WI38 (cell line): ENCODE data around the gene MMP27.
A peak's percentile ranks its signal among the peaks of the same experiment; 100 is the strongest.
"Not testable (repeated sequence)": the region's sequence is repeated elsewhere in the genome, so short reads cannot be mapped to it uniquely, and the experiment has no call there.

Source experiments
- H3K4me3 ChIP-seq: 2 replicates; pipeline ENCODE4 v1.5.1; 2011; ENCODE audit warnings: low read depth, mild to moderate bottlenecking, control low read depth, low read length
- TF ChIP-seq, protein P1 (sequence below): IDR thresholded peaks from 2 replicates; pipeline ENCODE4 v1.5.1; 2012; ENCODE audit warnings: low read depth, mild to moderate bottlenecking, control low read depth, low read length

MMP27 gene

DNA sequence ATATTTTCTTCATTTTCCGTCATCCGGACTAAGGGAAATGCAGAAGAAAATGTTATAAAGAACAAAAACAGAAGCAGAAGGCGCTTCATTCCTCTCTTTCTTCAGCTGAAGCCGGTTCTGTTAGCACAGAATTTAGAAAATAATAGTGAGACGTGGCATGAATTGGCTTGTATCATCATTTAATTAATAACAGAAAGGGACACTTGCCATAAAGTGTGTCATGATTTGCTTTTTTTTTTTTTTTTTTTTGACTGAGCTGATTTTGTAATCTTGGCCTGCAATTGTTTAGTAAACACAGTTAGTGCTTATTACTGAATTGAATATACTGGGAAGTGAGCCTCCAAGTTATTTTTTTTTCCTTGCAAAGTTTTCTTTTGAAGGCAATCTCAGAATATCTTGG is at the start of gene MMP27:
Gene MMP27, minus strand, starts transcription at position 144 of the 400 bp plus-strand sequence. Its CDS starts 55 bp downstream, at position 89.
- H3K4me3 ChIP-seq, result no peak within 1 kb of the TSS
- TF ChIP-seq, protein P1, sequence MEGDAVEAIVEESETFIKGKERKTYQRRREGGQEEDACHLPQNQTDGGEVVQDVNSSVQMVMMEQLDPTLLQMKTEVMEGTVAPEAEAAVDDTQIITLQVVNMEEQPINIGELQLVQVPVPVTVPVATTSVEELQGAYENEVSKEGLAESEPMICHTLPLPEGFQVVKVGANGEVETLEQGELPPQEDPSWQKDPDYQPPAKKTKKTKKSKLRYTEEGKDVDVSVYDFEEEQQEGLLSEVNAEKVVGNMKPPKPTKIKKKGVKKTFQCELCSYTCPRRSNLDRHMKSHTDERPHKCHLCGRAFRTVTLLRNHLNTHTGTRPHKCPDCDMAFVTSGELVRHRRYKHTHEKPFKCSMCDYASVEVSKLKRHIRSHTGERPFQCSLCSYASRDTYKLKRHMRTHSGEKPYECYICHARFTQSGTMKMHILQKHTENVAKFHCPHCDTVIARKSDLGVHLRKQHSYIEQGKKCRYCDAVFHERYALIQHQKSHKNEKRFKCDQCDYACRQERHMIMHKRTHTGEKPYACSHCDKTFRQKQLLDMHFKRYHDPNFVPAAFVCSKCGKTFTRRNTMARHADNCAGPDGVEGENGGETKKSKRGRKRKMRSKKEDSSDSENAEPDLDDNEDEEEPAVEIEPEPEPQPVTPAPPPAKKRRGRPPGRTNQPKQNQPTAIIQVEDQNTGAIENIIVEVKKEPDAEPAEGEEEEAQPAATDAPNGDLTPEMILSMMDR, result no peak

- H3K4me3 ChIP-seq, result no peak overlapping the region
- TF ChIP-seq, protein P1, result no peak
These were observed 47.7 kb upstream of the MMP27 start for GRCh38 chr11:102753267-102753666.

- TF ChIP-seq, protein P1, result no peak
- no peak overlapping the region for H3K4me3 ChIP-seq
These were observed 46.1 kb upstream of the MMP27 start for GRCh38 chr11:102751673-102752072.

- H3K4me3 ChIP-seq, result no peak overlapping the region
- TF ChIP-seq, protein P1, result no peak
These were observed 43.6 kb upstream of the MMP27 start for GRCh38 chr11:102749101-102749722.

- H3K4me3 ChIP-seq, result not testable (repeated sequence)
These were observed 41.4 kb upstream of the MMP27 start for GRCh38 chr11:102746746-102747578.

DNA sequence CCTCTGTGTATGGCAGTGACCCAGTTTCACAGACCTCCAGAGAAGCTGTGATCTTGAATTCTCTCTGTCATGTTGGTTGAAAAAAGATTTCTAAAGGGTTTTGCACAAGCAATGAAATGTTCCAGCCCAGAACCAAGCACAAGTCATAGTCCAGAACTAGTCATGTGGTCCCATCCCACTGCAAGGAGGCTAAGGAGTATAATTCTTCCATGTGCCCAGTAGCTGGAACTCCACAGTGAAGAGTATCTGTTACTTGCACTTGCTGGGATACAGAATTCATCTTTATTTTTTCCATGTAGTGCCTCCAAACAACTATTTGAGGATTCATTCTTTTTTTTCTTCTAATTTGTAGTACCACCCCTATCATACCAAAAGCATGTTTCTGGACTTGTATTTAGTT is 29.1 kb upstream of the MMP27 start:
- TF ChIP-seq, protein P1, result no peak
- H3K4me3 ChIP-seq, result no peak overlapping the region

DNA sequence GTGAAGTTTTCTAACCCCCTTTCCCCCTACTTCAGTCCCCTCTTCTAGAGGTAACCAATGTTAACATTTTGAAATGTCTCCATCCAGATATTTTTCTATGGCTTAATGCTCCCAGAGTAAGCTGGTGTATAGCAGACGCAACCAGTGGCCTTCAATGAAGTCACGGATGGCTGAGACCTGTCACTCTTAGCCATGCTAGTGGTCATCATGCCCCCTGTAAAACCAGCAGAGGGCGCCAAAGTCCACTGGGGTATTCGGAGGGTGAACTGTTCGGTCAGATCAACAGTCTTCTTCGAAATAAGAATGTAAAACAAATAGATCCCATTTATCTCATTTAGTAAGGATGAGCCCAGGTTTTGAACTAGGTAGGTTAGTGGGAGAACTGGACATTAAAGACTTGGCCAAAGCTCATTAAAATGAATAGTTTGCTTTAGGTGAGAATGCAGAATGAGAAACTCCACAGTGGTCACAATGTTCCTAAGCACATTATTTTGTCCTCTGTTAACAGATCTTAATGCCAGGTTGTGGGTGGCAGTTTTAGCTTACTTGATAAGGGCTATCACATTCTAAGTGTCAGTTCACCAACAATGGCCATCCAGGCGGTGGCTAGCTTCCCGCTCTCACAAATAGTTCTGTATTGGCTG is 27.8 kb upstream of the MMP27 start:
- no peak overlapping the region for H3K4me3 ChIP-seq
- TF ChIP-seq, protein P1, result peak; percentile 79

GRCh38 chr11:102730944-102731343 is 25.4 kb upstream of the MMP27 start:
- not testable (repeated sequence) for H3K4me3 ChIP-seq
